HG03064 (cell line): ENCODE measurements around the gene SUCLG2.
"Not testable (repeated sequence)": the region's sequence is repeated elsewhere in the genome, so short reads cannot be mapped to it uniquely, and the experiment has no call there.

Experiments
- ATAC-seq: cut with Tn5 transposase; IDR thresholded peaks from one replicate; pipeline ENCODE4 v1.9.1; 2021; ENCODE audit warnings: low read depth; ENCODE audit not compliant: unreplicated experiment

Gene SUCLG2

DNA sequence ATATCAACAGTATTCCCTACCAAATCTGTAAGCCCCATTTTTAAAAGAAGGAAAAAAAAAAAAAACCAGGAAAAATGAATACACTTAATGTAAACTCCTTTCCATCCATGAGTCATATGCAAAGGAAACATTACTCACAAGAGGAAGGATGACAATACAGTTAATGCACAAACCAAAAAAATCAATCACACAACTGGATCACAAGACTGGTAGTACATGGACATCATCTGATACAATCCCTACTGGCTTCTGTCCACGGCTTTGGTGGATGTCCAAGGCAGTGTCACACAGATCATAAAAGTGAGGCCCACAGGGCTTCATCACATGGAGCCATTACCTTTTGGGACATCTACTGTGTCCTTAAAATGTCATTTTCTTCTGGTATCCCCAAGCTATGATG is 44.0 kb downstream of the SUCLG2 start:
- ATAC-seq, result no peak

DNA sequence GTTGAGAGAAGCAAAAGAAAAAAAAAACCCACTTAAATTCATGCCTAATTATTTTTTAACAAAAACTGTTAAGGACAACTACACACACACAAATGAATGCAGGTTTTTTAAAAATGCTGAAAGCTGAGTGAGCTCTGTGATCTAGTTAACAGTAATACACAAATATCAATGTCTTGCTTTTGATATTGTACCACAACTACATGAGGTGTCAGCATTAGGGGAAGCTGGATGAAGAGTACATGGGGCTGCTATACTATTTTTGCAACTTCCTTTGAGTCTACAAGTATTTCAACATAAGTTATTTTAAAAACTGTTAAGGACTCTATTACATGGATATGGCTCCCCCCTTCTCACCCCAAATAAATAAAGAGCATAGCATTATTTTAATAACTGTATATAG is 44.7 kb downstream of the SUCLG2 start:
- ATAC-seq, result no peak

DNA sequence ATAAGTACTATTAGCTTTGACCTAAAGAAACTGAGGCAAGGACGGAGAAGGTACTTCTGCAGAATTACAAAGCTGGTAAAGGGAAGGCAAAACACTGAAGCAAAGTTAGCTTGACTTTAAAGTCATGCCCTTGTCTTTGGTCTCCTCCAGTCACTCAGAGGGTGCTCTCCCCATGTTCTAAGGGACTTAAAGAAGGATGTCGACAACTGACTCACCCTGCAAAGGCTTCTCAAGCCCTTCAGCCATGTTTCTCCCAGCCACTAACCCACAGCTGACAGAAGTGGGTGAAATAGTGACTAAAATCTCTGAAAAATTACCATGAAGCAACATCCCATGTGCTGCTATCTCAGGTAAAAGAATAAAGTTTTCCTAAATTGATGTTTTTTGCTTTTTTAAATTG is 46.4 kb downstream of the SUCLG2 start:
- no peak for ATAC-seq

DNA sequence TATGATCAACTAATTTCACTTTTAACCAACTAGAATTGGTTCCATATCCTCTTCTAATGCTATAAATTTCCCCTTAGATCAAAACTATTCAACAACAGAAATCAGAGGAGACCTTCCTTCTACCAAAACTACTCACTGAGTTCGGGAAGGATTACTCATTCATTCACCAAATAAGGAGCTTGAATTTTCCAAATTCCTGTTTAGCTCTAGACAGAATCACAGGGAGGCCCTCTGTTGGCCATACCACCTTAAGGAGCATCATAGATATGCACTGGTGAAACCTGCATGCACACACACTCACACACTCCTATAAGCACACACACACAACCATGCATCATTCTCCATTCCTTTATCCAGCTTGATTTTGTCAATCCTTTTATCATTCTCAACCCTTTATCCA is 49.0 kb downstream of the SUCLG2 start:
- no peak for ATAC-seq

DNA sequence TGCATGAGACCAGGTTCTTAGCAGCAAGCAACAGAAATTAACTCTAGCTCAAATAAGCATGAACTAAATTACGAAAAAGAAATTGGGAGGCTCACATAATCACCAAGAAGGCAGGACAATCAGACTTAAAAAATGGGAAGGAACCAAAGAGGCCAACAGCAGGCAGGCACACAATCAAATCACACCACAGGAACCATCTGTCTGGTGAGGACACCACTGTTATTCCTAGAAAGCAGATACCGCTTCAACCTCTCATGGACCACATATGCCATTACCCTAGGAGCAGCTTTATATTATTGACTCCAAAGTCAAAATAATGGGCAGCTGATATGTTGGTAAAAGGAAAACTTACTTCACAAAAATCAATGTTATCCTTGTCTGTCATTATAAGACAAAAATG is 51.6 kb downstream of the SUCLG2 start:
- ATAC-seq, result no peak

DNA sequence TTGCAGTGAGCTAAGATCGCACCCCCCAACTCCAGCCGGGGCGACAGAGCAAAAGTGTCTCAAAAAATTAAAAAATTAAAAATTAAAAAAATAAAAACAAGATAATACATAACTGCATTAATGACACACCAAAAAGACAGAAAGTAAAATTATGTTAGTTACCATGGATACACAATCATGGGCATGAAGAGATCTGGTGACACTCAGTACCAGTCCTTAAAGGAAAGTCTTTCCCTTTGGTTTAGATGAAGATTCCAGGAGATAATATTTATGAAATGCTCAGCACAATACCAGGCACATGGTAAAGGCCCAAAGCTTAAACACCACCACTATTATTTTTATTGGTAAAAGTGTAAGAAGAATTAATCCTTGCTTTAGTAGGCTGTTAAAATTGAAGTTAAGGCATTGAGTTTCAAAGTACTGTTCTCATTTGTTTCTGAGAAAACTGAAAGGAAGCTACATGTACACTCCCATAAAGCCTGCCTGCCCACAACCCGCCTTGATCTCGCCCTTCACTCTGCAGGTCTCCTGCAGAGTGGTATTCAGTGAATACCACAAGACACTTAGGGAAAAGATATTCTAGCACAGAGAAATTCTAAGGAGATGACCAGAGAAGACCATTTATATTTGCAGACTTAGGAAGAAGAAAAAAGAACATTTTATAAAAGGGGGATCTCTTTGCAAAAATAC is 52.3 kb downstream of the SUCLG2 start:
- ATAC-seq, result no peak

DNA sequence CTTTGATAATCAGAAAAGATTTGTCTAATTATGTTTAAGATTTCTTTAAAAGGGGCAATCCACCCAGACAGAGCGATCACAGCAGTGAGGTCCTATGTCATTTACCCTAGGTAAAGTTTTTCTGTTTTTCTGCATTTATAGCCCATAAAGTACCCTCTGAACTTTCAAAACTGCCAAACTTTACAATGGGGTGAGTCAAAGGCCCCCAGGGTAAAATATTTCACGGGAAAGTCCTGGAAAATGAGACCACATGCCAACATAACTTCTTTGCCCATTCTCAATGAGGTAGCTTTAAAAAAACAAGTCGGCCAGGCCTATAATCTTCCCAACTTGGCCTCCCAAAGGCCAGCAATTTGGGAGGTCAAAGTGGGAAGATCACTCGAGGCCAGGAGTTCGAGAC is 53.0 kb downstream of the SUCLG2 start:
- ATAC-seq, result no peak

DNA sequence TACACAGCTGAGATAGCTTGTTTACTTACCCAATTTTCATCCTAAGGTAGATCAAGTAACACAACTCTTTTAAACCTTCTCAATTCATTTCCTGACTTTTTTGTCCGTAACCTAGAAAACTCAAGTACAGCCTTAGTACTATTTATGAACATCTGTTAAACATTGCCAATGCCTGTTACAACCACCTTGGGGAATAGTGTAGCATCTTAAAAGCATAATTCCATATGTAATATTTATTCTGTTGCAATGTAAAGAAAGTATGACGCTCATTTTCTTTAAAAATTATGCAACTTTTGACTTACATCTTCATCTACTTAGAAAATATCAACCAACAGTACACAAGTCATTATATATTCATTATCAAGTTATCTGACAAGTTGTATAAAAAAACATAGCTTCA is 54.6 kb downstream of the SUCLG2 start:
- no peak for ATAC-seq

DNA sequence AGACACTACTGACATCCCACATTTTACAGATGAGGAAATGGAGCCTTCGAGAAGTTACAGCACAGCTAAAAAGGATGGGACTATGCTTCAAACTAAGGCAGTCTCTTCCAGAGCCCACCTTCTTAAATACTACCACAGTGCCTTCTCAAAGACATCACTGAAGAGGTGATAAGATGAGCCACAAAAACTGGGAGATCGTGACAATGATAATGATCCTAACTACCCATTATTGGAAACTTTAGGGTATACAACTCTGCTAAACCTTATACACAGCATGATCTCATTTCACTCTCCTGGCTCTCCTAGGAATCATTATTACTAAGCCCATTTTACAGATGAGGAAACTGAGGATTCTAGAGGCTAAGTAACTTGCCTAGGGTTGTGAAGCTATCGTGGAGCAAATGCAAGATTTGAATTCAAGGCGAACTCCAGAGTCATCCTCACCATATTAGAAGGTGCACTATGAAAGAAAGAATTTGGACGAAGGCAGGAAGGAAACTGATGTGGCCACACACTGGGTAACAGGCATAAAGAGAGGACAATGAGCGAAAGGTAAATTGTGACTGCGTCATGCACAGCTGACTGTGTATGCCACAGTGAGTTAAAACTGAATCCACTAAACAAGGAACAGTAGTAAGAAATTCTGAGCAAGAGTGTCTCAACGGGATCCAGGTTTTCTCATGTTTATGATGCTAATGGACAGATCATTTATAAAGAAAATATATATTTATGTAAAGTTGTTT is 55.4 kb downstream of the SUCLG2 start:
- no peak for ATAC-seq

DNA sequence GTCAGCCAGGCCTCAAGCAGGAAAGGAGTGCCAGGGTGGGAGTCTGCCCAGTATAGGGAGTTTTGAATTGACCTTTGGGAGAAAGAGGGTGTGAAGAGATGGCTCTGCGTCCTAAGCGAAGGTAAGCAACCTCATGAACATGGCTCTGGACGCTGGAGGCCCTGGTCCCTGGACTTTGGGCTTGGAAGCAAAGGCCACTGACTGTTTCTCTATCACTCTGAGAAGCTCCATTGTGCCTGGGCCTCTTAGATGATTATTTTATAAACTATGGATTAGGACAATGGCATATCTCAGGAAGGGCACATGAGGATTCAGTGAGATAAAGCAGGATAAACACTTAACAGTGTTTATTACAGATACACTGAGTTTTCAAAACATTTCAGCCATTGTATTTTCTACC is 59.0 kb downstream of the SUCLG2 start:
- no peak for ATAC-seq

DNA sequence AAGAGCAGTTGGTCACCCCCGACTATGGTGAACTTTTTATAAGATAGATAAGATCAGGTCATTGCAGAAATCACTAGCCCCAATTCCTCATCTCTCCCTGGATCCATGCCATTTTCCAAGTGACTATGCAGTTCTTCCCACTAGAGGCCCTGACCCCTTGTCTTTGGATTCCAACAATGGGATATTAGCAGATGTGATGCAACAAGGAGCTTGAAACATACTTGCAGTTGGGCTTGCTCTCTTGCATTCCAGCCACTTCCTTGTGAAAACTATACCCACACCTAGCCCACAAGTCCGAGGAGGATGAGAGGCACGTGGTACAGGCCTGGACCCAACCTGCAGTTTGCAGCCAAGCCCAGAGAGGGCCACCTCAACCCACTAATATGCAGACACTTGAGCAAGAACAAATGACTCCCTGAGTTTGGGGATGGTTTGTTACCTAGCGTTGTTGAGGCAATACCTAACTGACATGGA is 60.6 kb downstream of the SUCLG2 start:
- no peak for ATAC-seq

DNA sequence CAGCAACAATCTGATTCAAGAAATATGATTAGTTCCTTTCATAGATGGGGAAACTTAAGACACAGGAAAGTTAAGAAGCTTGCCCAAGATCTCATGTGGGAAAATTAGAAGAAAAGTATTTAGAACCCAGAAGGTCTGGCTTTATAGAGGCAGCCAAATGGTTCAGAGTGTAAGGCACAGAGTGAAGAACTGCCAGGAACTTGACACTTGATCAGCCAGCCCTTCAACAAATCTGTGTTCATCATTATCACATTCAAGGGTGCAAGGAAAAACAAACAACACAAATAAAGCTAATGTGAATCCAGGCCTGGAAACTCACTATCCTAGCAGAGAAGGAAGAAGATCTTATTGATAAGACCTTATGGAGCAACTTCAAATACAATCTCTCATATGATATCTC is 62.4 kb downstream of the SUCLG2 start:
- ATAC-seq, result no peak

DNA sequence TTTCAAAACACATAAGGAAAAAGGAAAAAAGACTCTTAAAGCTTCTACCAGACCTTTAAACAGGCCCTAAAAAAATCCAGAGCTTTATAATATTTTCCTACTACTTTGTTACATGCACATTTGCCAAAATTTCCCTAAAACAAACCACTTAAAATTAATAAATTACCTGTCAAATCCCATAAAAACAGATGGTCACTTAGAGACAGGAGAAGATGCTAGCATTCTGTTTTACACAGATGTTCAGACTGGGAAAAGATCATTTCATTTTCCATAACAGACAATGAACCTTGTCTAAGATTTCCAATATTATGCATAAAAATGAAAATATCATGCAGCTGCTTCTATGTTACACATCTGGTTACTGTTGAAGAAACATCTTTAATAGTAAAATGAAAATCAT is 66.6 kb downstream of the SUCLG2 start:
- no peak for ATAC-seq

DNA sequence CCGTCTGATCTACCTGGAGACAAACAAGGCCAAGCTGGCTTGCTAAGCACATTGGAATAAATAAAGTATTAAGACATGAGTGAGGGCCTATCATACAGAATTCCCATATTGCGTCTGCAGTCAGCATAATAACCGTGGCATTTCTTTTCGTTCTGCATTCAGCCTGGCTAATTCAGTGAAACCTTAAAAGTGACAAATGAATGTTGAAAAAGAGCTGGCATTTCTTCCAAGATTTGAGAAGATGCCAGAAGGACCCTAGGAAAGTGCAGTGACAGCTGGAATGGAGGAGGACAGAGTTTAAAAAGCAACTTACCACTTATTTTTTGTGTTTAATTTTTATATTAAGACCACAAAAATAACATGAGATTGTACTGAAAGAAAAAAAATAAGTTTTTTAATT is 67.1 kb downstream of the SUCLG2 start:
- ATAC-seq, result no peak

DNA sequence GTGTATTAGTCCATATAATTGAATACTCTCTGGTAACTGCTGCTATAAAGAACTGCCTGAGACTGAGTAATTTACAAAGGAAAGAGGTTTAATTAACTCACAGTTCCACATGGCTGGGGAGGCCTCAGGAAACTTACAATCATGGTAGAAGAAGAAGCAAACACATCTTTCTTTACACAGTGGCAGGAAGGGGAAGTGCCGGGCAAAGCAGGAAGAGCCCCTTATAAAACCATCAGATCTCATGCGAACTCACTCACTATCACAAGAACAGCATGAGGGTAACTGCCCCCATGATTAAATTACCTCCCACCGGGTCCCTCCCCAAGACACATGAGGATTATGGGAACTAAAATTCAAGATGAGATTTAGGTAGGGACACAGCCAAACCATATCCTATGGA is 69.8 kb downstream of the SUCLG2 start:
- not testable (repeated sequence) for ATAC-seq

DNA sequence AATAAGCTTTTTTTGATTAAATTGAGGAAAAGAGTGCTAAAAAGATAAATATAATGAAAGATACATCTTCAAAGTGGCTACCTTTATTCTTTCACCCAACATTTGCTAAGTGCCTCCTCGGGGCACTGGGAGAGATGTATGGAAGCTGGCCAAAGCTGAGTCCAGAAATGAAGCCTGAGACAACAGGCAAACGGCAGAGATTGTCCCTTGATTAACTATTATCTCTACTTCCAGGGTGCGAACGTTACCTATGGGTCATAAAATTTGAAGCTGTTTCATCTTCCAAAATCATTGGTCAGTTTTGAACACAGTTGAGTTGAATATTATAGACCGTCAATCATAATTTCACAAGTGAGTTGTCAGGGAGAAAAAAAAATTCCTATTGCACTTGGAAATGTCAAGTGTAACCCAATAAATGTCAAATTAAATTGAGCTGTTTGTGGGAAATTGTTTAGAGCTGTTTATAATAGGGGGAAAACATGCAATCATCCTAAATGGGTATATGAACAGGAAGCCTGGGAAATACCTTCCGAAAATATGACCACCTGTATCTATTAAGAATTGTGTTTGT is 73.9 kb downstream of the SUCLG2 start:
- ATAC-seq, result no peak

DNA sequence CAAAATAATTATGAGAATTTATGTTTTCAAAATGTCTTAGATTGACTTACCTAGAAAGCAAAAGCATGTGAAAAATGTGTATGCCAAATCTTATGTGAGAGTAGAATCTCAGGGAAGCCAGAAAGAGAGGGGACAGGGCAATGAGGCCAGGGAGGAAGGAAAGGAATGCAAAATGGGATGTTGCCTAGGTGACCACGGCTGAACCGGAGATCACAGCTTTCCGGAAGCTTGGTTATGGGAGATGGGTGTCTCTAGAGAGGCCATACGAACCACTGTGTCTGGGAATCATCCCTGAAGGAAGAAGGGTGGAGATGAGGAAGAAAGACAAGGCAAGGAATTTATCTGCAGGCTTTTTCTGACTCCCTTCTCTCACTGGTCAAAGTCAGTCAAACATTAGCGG is 76.0 kb downstream of the SUCLG2 start:
- ATAC-seq, result no peak

DNA sequence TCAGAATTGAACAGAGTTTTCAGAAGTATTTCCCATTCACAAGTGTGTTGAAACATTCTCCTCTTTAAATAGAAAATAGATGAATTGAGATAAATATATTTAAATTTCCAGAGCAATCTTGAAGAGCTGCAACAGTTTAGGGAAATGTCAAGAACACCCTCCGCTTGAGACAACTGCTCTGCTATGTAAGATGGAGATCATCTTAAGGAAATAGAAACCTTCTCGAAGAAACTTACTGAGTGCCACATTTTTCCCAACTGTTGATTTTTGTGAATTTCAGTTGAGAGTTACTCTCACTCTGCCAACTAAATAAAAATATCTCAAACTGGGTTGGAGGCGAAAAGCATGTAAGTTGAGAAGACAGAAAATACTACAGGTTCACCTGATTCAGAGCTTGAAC is 78.0 kb downstream of the SUCLG2 start:
- no peak for ATAC-seq

DNA sequence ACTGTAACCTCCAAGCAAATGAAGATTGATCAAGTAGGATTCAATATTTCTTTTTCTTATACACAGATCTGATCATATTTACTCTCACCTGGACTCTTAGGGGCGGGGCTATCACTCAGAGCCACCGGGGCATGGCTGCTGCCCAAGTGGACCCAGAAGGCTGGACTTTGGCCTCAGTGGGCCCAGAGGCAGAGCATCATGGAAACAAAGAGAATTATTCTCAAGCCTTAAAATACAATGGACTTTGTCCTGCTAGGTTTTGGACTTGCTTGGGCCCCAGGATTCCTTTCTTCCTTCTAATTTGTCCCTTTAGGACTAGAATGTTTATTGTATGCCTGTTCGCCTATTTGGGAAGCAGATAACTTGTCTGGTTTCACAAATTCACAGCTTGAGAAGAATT is 85.1 kb downstream of the SUCLG2 start:
- no peak for ATAC-seq

DNA sequence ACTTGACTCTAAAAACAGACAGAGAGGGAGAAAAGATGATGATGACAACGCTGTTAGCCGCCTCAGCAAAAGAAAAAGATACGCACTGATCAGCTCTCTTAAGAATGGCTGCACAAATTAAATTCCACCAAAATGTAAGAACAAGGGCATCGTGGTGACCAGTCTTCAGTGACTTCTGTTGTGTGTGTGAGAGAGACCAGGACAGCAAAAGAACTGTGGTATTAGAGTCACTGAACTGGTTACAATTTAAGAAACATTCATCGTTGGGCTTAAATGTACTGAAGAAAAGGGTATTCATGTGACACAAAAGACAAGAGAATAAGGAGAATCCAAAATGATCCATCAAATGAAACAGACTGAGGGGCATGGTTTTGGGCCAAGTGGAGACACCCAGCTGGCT is 86.5 kb downstream of the SUCLG2 start:
- no peak for ATAC-seq

DNA sequence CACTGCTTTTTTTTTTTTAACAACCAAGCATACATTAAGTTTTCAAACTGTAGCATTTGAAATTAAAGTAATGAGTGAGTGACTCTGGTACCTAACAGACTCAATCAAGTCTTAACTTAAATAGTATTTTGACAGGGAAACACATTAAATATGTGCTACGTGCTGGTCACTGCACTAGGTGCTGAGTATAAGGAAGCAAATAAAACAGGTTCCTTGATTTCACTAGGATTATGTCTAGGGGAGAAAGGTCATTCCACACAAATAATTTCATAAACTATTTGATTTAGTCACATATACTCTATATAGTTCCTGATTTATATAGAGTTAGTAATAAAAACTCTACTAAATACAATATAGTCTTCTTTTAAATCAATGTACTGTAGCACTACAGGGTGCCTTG is 89.4 kb downstream of the SUCLG2 start:
- no peak for ATAC-seq

DNA sequence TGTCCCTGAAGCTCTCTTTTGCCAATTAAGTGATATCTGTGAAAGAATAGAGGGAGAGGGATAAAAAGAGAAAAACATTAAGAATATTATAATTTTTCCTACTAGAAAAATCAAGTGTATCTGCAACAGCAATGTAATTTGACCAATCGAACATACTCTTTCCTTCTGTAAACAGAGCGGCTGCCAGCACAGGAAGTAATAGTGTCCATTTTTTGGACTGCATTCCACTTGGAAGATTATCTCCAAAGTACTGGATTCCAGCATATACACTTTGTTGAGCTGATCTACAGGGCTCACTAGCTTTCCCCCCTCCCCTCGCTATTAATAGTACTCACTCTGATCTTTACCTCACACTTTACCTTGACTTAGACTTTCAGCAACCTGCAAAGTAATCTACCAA is 90.4 kb downstream of the SUCLG2 start:
- no peak for ATAC-seq
